HCT116 (cell line): Measurements from ENCODE around the gene LRSAM1.

ENCODE experiments used
- EZH2 ChIP-seq: fragments of 200-600 bp; sonication (generic); IDR thresholded peaks from 2 replicates; pipeline ENCODE4 v1.6.1; 2017; ENCODE audit warnings: antibody characterized with exemption, mixed run types
- POLR2A ChIP-seq: IDR thresholded peaks from 2 replicates; pipeline ENCODE4 v1.7.0; 2011; ENCODE audit warnings: borderline replicate concordance; ENCODE audit not compliant: insufficient read depth, insufficient read length; ENCODE audit errors: extremely low read depth
- POLR2AphosphoS5 ChIP-seq: IDR thresholded peaks from 2 replicates; pipeline ENCODE4 v1.6.1; 2011; ENCODE audit warnings: mild to moderate bottlenecking, low read depth, low read length, moderate library complexity
- RAD21 ChIP-seq: IDR thresholded peaks from 2 replicates; pipeline ENCODE4 v1.6.1; 2012; ENCODE audit warnings: low read depth, mild to moderate bottlenecking
- SP1 ChIP-seq: IDR thresholded peaks from 2 replicates; pipeline ENCODE4 v1.6.1; 2012; ENCODE audit warnings: low read depth
- SRF ChIP-seq: IDR thresholded peaks from 2 replicates; pipeline ENCODE4 v1.6.1; 2012; ENCODE audit warnings: low read depth
- TCF7L2 ChIP-seq: IDR thresholded peaks from 2 replicates; pipeline ENCODE4 v1.7.0; 2011; ENCODE audit warnings: borderline replicate concordance, inconsistent platforms; ENCODE audit not compliant: insufficient read depth, insufficient read length; ENCODE audit errors: extremely low read depth
- YY1 ChIP-seq: IDR thresholded peaks from 2 replicates; pipeline ENCODE4 v1.6.1; 2011; ENCODE audit warnings: low read length, low read depth, moderate library complexity, mild to moderate bottlenecking; ENCODE audit not compliant: insufficient replicate concordance; ENCODE audit errors: extremely low read depth
- ZBTB33 ChIP-seq: IDR thresholded peaks from 2 replicates; pipeline ENCODE4 v1.6.1; 2011; ENCODE audit warnings: mild to moderate bottlenecking, low read length, moderate library complexity; ENCODE audit not compliant: insufficient replicate concordance; ENCODE audit errors: extremely low read depth
- ZNF274 ChIP-seq: fragments of 200-500 bp; sonication (Bioruptor generic); IDR thresholded peaks from 2 replicates; pipeline ENCODE4 v1.6.1; 2014; ENCODE audit warnings: mild to moderate bottlenecking, low read depth, low read length, inconsistent platforms
- TF ChIP-seq, protein P1 (sequence below), 3 experiments: fragments of 200-600 bp in 1 of 3; sonication (generic) in 1 of 3; IDR thresholded peaks in 2 of 3; conservative IDR thresholded peaks in 1 of 3; 2 replicates each; pipeline ENCODE4 v1.5.1; 2012 to 2017; ENCODE audit warnings: low read depth in 2 of 3, low read length in 2 of 3, antibody characterized with exemption in 1 of 3, borderline replicate concordance in 1 of 3, control low read depth in 1 of 3, mild to moderate bottlenecking in 1 of 3, mixed read lengths in 1 of 3, mixed run types in 1 of 3, moderate library complexity in 1 of 3; ENCODE audit not compliant: insufficient read depth in 1 of 3
- TF ChIP-seq, protein P2 (sequence below): IDR thresholded peaks from 2 replicates; pipeline ENCODE4 v1.6.1; 2012

DNA sequence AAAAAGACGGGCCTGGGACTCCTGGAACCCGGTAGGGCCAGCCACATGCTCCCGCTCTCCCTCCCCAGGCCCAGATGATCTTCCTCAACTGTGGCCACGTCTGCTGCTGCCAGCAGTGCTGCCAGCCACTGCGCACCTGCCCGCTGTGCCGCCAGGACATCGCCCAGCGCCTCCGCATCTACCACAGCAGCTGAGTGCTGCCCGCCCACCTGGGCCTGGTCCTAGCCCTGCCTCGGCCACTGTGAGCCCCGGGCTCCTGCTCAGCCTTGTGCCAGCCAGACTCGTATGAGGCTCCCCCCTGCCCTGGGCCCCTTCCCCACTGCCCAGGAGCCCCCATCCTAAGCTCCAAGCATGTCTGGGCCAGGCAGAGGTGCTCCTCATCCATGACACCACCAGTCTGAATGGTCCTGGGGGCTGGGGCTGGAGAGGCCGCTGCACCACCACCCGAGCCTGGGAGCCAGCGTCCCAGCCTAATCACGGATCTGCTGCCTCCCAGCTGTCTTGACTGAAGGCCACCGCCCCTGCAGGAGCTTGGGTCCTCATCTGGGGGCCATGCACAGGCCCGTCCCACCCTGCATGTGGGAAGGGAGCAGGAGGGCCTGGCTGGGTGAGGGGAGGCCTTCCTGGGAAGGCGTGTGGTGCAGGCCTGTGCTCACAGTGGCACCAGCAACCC is 51.5 kb downstream of the LRSAM1 start:
- TF ChIP-seq, protein P1, sequence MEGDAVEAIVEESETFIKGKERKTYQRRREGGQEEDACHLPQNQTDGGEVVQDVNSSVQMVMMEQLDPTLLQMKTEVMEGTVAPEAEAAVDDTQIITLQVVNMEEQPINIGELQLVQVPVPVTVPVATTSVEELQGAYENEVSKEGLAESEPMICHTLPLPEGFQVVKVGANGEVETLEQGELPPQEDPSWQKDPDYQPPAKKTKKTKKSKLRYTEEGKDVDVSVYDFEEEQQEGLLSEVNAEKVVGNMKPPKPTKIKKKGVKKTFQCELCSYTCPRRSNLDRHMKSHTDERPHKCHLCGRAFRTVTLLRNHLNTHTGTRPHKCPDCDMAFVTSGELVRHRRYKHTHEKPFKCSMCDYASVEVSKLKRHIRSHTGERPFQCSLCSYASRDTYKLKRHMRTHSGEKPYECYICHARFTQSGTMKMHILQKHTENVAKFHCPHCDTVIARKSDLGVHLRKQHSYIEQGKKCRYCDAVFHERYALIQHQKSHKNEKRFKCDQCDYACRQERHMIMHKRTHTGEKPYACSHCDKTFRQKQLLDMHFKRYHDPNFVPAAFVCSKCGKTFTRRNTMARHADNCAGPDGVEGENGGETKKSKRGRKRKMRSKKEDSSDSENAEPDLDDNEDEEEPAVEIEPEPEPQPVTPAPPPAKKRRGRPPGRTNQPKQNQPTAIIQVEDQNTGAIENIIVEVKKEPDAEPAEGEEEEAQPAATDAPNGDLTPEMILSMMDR (IDR thresholded peaks at IDR 0.05 in 2 of 3, conservative IDR thresholded peaks at IDR 0.05 in 1 of 3; ENCODE audit: borderline replicate concordance in 1 of 3, insufficient read depth in 1 of 3, low read depth in 2 of 3, low read length in 2 of 3) = no peak
- TF ChIP-seq ZNF274 = no peak
- no peak for TF ChIP-seq RAD21
- no peak for TF ChIP-seq POLR2A
- TF ChIP-seq SP1 = no peak
- TF ChIP-seq YY1 = no peak
- TF ChIP-seq EZH2 = no peak
- TF ChIP-seq POLR2AphosphoS5 = no peak
- TF ChIP-seq ZBTB33 = no peak
- no peak for TF ChIP-seq SRF
- no peak for TF ChIP-seq TCF7L2
- TF ChIP-seq, protein P2, sequence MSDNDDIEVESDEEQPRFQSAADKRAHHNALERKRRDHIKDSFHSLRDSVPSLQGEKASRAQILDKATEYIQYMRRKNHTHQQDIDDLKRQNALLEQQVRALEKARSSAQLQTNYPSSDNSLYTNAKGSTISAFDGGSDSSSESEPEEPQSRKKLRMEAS = no peak
